Trophoblast cell (in vitro differentiated cells and primary cell): ENCODE data around the gene DAAM1.

ENCODE experiments used
- DNase-seq, 2 donors: peaks; one replicate each; pipeline ENCODE4 v3.0.0-alpha.2; 2016
- H2AFZ ChIP-seq: 2 replicates; pipeline ENCODE4 v1.6.1; 2013; ENCODE audit warnings: low read length, moderate library complexity, mild to moderate bottlenecking; ENCODE audit not compliant: insufficient read depth, poor library complexity
- H2AK5ac ChIP-seq: 2 replicates; pipeline ENCODE4 v1.6.1; 2013; ENCODE audit warnings: mild to moderate bottlenecking, low read length
- H2BK120ac ChIP-seq: 2 replicates; pipeline ENCODE4 v1.6.1; 2013; ENCODE audit warnings: low read length, mild to moderate bottlenecking, moderate library complexity; ENCODE audit not compliant: insufficient read depth, poor library complexity
- H2BK12ac ChIP-seq: 2 replicates; pipeline ENCODE4 v1.6.1; 2013; ENCODE audit warnings: mild to moderate bottlenecking, low read length, moderate library complexity
- H2BK5ac ChIP-seq: 2 replicates; pipeline ENCODE4 v1.6.1; 2013; ENCODE audit warnings: low read length, low read depth, moderate library complexity, mild to moderate bottlenecking; ENCODE audit not compliant: poor library complexity
- H3K14ac ChIP-seq: 2 replicates; pipeline ENCODE4 v1.6.1; 2013; ENCODE audit warnings: mild to moderate bottlenecking, low read length
- H3K18ac ChIP-seq: 2 replicates; pipeline ENCODE4 v1.6.1; 2013; ENCODE audit warnings: mild to moderate bottlenecking, low read length
- H3K23ac ChIP-seq: 2 replicates; pipeline ENCODE4 v1.6.1; 2013; ENCODE audit warnings: low read length
- H3K27ac ChIP-seq: 2 replicates; pipeline ENCODE4 v1.5.1; 2013; ENCODE audit warnings: low read depth, mild to moderate bottlenecking, inconsistent platforms, low read length, moderate library complexity
- H3K27me3 ChIP-seq: 2 replicates; pipeline ENCODE4 v1.6.1; 2013; ENCODE audit warnings: inconsistent platforms, mild to moderate bottlenecking, low read length, moderate library complexity; ENCODE audit not compliant: insufficient read depth
- H3K36me3 ChIP-seq, 2 experiments: 1 replicate in 1 of 2; 2 replicates in 1 of 2; pipeline ENCODE4 v1.6.1; 2013; ENCODE audit warnings: low read length in 2 of 2, mild to moderate bottlenecking in 2 of 2, moderate library complexity in 1 of 2; ENCODE audit not compliant: insufficient read depth in 2 of 2, control insufficient read depth in 1 of 2
- H3K4ac ChIP-seq: 2 replicates; pipeline ENCODE4 v1.6.1; 2013; ENCODE audit warnings: low read depth, mild to moderate bottlenecking, low read length, moderate library complexity
- H3K4me1 ChIP-seq, 2 experiments: 1 replicate in 1 of 2; 2 replicates in 1 of 2; pipeline ENCODE4 v1.6.1; 2013; ENCODE audit warnings: low read length in 2 of 2, mild to moderate bottlenecking in 2 of 2, moderate library complexity in 1 of 2; ENCODE audit not compliant: insufficient read depth in 2 of 2, control insufficient read depth in 1 of 2
- H3K4me2 ChIP-seq: 2 replicates; pipeline ENCODE4 v1.6.1; 2013; ENCODE audit warnings: inconsistent platforms, mild to moderate bottlenecking, low read length, moderate library complexity
- H3K4me3 ChIP-seq: 2 replicates; pipeline ENCODE4 v1.5.1; 2013; ENCODE audit warnings: mild to moderate bottlenecking, low read depth, low read length, inconsistent platforms
- H3K79me1 ChIP-seq: one replicate; pipeline ENCODE4 v1.6.1; 2013; ENCODE audit warnings: low read length
- H3K79me2 ChIP-seq: 2 replicates; pipeline ENCODE4 v1.6.1; 2013; ENCODE audit warnings: low read length, mild to moderate bottlenecking; ENCODE audit not compliant: control insufficient read depth, insufficient read depth, poor library complexity
- H3K9ac ChIP-seq: 2 replicates; pipeline ENCODE4 v1.6.1; 2013; ENCODE audit warnings: mild to moderate bottlenecking, low read length
- H3K9me3 ChIP-seq: 2 replicates; pipeline ENCODE4 v1.6.1; 2013; ENCODE audit warnings: low read depth, mild to moderate bottlenecking, control low read depth, inconsistent platforms, low read length; ENCODE audit not compliant: insufficient read depth
- H4K12ac ChIP-seq: 2 replicates; pipeline ENCODE4 v1.6.1; 2013; ENCODE audit warnings: low read depth, mild to moderate bottlenecking, low read length, moderate library complexity
- H4K8ac ChIP-seq: 2 replicates; pipeline ENCODE4 v1.6.1; 2013; ENCODE audit warnings: low read depth, mild to moderate bottlenecking, low read length, moderate library complexity
- H4K91ac ChIP-seq: one replicate; pipeline ENCODE4 v1.6.1; 2013; ENCODE audit warnings: low read depth, mild to moderate bottlenecking, low read length, moderate library complexity
- WGBS: extraction: QIAGEN DNeasy Blood & Tissue Kit; methylation state at CpG from one replicate; pipeline ENCODE4 v1.1.7; 2013; ENCODE audit warnings: missing lambda C conversion rate; ENCODE audit not compliant: insufficient read length, insufficient coverage; ENCODE audit errors: extremely low coverage; 5-methylcytosine and 5-hydroxymethylcytosine counted together

DAAM1 gene

DNA sequence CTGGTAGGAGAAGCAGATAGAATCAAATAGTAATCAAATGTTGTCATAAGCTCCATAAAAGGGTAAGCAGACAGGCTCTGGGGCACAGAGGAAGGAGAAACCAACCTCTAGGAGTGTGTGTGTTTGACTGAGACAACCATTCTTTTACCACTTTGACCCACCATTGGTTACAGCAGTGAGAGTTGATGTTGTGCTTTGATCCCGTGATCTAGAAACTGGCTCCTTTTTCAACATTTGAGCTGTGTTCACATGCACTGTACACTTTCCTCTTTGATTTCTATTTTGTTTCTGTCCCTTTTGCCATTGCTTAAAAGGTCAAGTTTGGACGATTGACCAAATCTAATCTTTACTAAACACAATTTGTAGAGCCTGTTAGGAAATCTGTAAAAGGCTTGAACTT, 108.0 kb downstream of the DAAM1 start:
- H2AFZ ChIP-seq = no peak overlapping the region
- no peak overlapping the region for H4K12ac ChIP-seq
- peaks cover 18% of the 10 kb centered on the region for H3K79me1 ChIP-seq
- H3K4me1 ChIP-seq = peaks cover 12 to 14% of the 10 kb centered on the region in 2 experiments
- H3K23ac ChIP-seq = no peak overlapping the region
- no peak overlapping the region for H2BK120ac ChIP-seq
- no peak overlapping the region for H3K4me2 ChIP-seq
- H2AK5ac ChIP-seq = no peak overlapping the region
- H4K91ac ChIP-seq = peak overlapping the region; percentile 45
- no peak overlapping the region for H3K27ac ChIP-seq
- H3K18ac ChIP-seq = no peak overlapping the region
- no CpG with 5 or more reads among the region's 2 CpGs for WGBS
- no peak overlapping the region for H3K4me3 ChIP-seq
- H3K27me3 ChIP-seq = no peaks in the 10 kb centered on the region
- H3K4ac ChIP-seq = no peak overlapping the region
- H3K79me2 ChIP-seq = peaks cover 3% of the 10 kb centered on the region
- peak overlapping the region; percentile 59 for H2BK12ac ChIP-seq
- H4K8ac ChIP-seq = no peak overlapping the region
- DNase-seq = no peak
- peaks cover 3 to 8% of the 10 kb centered on the region in 2 experiments for H3K36me3 ChIP-seq
- H3K14ac ChIP-seq = no peak overlapping the region
- no peak overlapping the region for H2BK5ac ChIP-seq
- no peak overlapping the region for H3K9ac ChIP-seq
- no peaks in the 10 kb centered on the region for H3K9me3 ChIP-seq

DNA sequence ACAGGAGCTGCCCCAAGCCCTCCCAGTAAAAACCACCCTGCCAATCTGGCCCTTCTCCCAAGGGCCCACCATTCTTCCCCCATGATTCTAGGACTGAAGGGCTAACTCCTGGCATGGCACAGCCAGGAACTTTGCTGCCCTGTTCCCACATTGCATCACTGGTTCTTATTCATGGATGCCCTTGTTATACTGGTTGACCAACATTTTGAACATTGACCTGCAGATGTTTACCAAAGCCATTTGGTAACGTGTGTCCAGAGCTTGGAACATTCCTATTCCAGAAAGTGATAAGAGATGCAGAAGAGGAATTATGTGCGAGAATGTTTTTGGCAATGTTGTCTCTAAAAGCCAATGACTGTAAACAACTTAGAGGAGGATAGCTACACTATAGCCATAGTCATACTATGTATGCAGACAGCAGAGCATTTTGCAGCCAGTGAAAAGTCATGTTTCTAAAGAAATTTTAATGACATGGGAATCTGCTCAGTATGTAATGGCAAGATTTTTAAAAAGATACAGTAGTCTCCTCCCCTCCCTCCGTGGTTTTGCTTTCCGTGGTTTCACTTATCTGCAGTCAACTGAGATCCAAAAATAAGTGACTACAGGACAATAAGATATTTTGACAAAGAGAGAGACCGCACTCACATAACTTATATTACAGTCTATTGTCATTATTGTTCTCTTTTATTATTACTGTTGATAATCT, 108.8 kb downstream of the DAAM1 start:
- Histone ChIP-seq H3K18ac (peak overlapping the region; percentile 64), H3K79me1 (peaks cover 18% of the 10 kb centered on the region), H3K36me3 (peaks cover 1% of the 10 kb centered on the region in 2 experiments), H3K9ac (no peak overlapping the region), H3K4me3 (no peak overlapping the region), H3K14ac (peak overlapping the region; percentile 53), H4K91ac (peak overlapping the region; percentile 61), H4K8ac (peak overlapping the region; percentile 43), H2BK12ac (peak overlapping the region; percentile 77), H3K27me3 (no peaks in the 10 kb centered on the region), H4K12ac (no peak overlapping the region), H2AFZ (no peak overlapping the region), H3K4me2 (no peak overlapping the region), H3K9me3 (no peaks in the 10 kb centered on the region), H3K23ac (no peak overlapping the region), H3K79me2 (peaks cover 3% of the 10 kb centered on the region), H2AK5ac (peak overlapping the region; percentile 47), H3K4ac (no peak overlapping the region), H2BK120ac (peak overlapping the region; percentile 58), H3K4me1 (peaks cover 14% of the 10 kb centered on the region in 2 experiments), H3K27ac (no peak overlapping the region), H2BK5ac (peak overlapping the region; percentile 46)
- WGBS = no CpG with 5 or more reads among the region's 5 CpGs
- DNase-seq = peak; percentile 65 to 94

DNA sequence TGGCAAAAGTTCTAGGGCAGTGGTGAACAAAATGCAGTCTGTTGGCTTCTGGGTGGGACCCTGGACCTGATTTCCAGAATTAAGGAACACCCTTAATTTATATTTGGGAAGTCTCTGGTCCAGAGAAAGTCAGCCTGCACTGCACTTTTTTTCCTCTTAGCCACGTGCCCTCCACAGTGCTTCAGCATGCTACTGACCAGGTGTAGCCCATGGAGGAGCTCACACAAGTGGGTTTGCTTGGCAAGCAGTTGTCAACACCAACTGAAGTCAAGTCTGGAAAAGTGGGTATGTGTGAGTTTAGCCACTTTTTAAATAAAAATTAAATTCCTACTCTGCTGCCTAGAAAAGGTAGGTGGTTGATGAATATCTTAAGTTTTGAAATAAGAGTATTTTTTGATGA, 111.3 kb downstream of the DAAM1 start:
- no peak for DNase-seq
- no peak overlapping the region for H4K91ac ChIP-seq
- H3K9me3 ChIP-seq = no peaks in the 10 kb centered on the region
- no CpG with 5 or more reads among the region's 1 CpG for WGBS
- no peak overlapping the region for H3K23ac ChIP-seq
- H3K4me3 ChIP-seq = no peak overlapping the region
- peaks cover 14 to 15% of the 10 kb centered on the region in 2 experiments for H3K4me1 ChIP-seq
- H3K9ac ChIP-seq = no peak overlapping the region
- no peak overlapping the region for H2BK12ac ChIP-seq
- H2BK120ac ChIP-seq = no peak overlapping the region
- no peak overlapping the region for H2AK5ac ChIP-seq
- no peak overlapping the region for H3K4me2 ChIP-seq
- H2AFZ ChIP-seq = no peak overlapping the region
- peaks cover 21% of the 10 kb centered on the region for H3K79me1 ChIP-seq
- no peak overlapping the region for H4K12ac ChIP-seq
- H3K18ac ChIP-seq = no peak overlapping the region
- H3K79me2 ChIP-seq = peaks cover 3% of the 10 kb centered on the region
- H3K4ac ChIP-seq = no peak overlapping the region
- no peak overlapping the region for H4K8ac ChIP-seq
- no peak overlapping the region for H2BK5ac ChIP-seq
- no peak overlapping the region for H3K27ac ChIP-seq
- H3K36me3 ChIP-seq = peaks cover 0 to 1% of the 10 kb centered on the region in 2 experiments
- no peaks in the 10 kb centered on the region for H3K27me3 ChIP-seq
- no peak overlapping the region for H3K14ac ChIP-seq

DNA sequence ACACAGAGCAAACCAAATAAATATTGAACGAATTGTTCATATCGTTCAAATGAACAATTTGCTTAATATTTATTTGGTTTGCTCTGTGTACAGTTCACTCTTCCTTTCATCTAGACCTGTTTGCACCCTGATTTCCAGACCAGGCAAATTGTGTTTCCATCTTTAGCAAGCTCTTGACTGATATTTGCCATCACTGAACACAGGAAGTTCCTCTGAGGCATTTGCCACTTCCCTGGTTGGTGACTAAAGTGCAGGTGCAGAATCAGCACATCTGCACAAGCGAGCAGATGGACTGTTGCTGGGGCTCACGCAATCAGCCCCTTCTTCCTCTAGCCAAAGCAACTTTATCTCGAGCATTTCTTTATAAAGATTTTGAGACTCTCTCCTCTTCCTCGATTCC, 112.9 kb downstream of the DAAM1 start:
- no peak overlapping the region for H3K4me3 ChIP-seq
- no peaks in the 10 kb centered on the region for H3K27me3 ChIP-seq
- H4K8ac ChIP-seq = no peak overlapping the region
- H3K4me2 ChIP-seq = no peak overlapping the region
- no peak overlapping the region for H4K12ac ChIP-seq
- peaks cover 0 to 1% of the 10 kb centered on the region in 2 experiments for H3K36me3 ChIP-seq
- peak overlapping the region; percentile 40 for H3K18ac ChIP-seq
- DNase-seq = no peak
- no peak overlapping the region for H2AFZ ChIP-seq
- H2BK5ac ChIP-seq = no peak overlapping the region
- H3K23ac ChIP-seq = no peak overlapping the region
- H3K4me1 ChIP-seq = peaks cover 17 to 23% of the 10 kb centered on the region in 2 experiments
- H3K4ac ChIP-seq = no peak overlapping the region
- H3K9ac ChIP-seq = no peak overlapping the region
- peak overlapping the region; percentile 71 for H2BK12ac ChIP-seq
- H4K91ac ChIP-seq = no peak overlapping the region
- no peaks in the 10 kb centered on the region for H3K9me3 ChIP-seq
- no peak overlapping the region for H2BK120ac ChIP-seq
- peaks cover 4% of the 10 kb centered on the region for H3K79me2 ChIP-seq
- peaks cover 25% of the 10 kb centered on the region for H3K79me1 ChIP-seq
- H3K27ac ChIP-seq = no peak overlapping the region
- WGBS = no CpG with 5 or more reads among the region's 6 CpGs
- no peak overlapping the region for H2AK5ac ChIP-seq
- H3K14ac ChIP-seq = no peak overlapping the region
